Stimulated activated CD8-positive, alpha-beta memory T cell treated with anti-CD3 and anti-CD28 coated beads, Interleukin-15, amount 100 ng/mL, for 1 hour (primary cell): Measurements from ENCODE around the gene UNC80.

Experiments
- DNase-seq: peaks from one replicate; pipeline ENCODE4 v3.0.0-alpha.2; 2020; ENCODE audit warnings: low read depth

The UNC80 gene

GRCh38 chr2:209917154-209917771 lies 145.6 kb downstream of the UNC80 start:
- no peak for DNase-seq

DNA sequence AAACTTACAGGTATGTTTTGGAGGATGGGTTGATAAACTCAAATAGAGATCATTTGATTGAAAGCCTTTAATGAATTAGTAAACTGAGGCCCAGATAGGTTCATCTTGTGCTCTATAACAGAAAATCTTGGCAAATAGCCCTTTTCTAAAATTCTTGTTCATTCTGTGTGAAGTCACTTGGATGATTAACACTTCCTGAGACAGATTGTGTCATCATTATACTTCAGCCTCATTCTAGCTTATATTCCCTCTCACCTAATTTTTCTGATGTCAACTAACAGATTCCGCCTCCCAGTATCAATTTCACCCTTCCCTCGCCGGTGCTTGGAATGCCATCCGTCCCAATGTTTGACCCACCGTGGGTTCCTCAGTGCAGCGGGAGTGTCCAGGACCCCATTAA lies 146.6 kb downstream of the UNC80 start:
- no peak for DNase-seq

GRCh38 chr2:209922116-209922515 lies 150.5 kb downstream of the UNC80 start:
- DNase-seq: no peak

DNA sequence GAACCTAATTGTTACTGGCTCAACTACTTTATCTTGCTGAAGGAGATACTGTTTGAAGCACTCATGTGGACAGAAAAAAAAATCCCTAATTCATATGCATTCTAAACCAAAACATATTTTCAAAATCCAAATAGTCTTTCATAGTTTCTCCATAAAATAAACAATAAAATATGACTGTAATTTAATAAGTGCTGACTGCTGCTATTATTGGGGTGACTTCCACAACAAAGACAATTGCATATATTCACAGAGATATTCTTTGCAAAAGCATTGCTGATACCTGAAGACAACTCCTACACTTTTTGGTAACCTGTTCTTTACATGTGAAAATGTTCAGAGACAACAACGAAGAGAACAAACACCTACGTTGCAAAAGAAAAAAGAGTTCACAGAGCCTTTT lies 157.7 kb downstream of the UNC80 start:
- DNase-seq: no peak

GRCh38 chr2:209933499-209934483 lies 162.2 kb downstream of the UNC80 start:
- no peak for DNase-seq

- no peak for DNase-seq
These were observed 164.6 kb downstream of the UNC80 start for GRCh38 chr2:209936106-209936666.

GRCh38 chr2:209937893-209938292 lies 166.3 kb downstream of the UNC80 start:
- DNase-seq: no peak

DNA sequence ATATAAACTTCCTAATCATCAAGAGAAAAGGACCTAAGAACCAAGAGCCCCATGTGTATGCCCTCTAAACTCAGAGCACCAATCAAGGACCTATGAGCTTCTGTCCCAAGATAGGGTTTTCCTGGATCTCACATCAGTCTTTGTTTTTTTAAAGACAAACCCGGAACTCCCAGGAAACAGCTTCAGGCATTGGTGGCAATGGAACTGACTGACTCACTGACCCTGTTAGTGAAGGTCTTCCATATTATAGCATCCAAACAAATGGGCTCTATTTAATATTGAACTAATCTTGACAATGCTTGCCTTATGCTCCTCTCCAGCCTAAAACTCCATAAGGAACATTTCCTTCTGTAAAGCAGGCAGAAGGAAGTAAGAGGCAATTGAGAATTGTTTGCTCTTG lies 167.3 kb downstream of the UNC80 start:
- DNase-seq: no peak

GRCh38 chr2:209940936-209941335 lies 169.3 kb downstream of the UNC80 start:
- no peak for DNase-seq

DNA sequence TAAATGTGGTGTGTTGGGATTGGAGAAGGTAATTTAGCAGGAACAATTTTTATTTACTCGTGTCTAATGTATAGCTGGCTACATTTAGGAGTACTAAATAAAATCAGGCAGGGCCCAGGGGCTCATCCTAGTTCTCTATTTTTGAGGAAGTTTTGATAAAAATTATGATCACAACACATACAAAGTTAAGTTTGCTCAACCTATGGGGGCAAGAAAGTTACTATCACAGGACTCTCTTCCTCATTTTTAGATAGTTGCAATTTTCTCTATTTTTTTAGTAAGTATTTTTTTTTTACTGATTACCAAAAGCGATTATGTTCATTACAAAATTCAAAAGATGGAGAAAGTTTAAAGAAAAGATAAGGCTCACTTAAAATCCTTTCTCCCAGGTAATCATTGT lies 170.8 kb downstream of the UNC80 start:
- DNase-seq: no peak

DNA sequence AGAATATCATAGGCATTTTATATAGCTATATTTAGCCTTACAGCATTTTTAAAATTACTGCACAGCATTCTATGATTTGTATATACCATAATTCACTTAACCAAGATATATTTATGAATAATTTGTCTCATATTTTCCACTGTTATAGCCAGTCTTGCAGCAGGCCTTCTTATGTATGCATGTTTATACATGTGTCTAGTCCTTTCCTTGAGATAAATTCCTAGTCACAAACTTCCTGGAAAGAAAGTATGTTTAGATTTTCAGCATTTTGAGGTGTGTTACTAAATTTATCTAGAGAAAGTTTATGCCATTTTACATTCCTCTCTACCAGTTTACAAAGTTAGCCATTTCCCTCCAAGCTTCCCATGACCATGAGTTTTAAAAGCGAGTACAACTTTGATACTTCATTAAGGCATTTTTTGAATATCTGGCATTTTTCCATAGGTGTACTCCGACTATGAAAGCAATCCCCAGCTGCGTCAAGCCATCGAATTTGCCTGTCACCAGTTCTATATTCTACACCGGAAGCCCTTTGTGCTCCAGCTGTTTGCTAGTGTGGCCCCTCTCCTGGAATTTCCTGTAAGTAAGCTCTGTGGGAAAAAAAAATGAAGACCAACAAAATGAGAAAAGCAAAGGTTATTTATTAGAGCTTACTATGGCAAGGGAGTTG lies 171.4 kb downstream of the UNC80 start:
- DNase-seq: no peak

DNA sequence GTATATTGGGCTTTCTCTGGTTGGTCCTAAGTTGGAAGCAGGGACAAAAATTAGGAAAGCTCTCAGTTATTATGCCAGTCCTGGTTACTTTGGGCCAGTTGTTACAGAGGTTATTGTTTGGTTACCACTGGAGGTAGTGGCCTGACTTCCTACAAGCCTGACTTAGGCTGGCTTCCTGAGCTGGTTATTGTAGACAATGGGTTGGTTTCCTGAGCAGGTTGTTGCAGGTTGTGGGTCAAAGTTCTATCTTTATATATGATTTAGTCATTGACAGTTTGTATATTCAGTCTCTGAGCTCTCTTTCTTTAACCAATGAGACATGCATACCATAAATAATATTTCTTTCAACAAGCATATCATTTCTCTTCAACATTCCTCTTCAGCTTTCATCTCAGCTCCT lies 172.1 kb downstream of the UNC80 start:
- DNase-seq: no peak

GRCh38 chr2:209946539-209946938 lies 174.9 kb downstream of the UNC80 start:
- DNase-seq: no peak

GRCh38 chr2:209956271-209956670 lies 184.6 kb downstream of the UNC80 start:
- no peak for DNase-seq

DNA sequence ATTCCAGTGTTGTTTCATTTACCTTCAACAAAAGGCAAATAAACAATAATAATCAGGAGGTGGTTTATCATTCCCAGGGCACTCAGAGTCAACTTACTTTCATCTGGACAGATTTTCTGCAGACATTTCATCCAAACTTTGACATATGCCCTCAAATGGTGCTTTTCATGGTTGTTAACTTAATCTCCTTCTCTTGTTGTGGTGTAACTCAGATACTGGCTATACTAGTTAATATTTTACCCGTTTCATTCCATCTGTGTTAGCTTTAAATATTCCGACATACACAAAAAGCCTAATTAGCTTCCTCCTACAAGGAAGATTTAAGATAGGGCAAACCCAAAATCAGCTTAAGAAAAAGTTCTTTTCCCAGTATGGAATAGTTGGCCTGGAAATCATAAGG lies 186.4 kb downstream of the UNC80 start:
- no peak for DNase-seq

- DNase-seq: no peak
These were observed 188.4 kb downstream of the UNC80 start for GRCh38 chr2:209960045-209960444.

- no peak for DNase-seq
These were observed 189.3 kb downstream of the UNC80 start for GRCh38 chr2:209960676-209961630.

- no peak for DNase-seq
These were observed 194.1 kb downstream of the UNC80 start for GRCh38 chr2:209965723-209966122.

DNA sequence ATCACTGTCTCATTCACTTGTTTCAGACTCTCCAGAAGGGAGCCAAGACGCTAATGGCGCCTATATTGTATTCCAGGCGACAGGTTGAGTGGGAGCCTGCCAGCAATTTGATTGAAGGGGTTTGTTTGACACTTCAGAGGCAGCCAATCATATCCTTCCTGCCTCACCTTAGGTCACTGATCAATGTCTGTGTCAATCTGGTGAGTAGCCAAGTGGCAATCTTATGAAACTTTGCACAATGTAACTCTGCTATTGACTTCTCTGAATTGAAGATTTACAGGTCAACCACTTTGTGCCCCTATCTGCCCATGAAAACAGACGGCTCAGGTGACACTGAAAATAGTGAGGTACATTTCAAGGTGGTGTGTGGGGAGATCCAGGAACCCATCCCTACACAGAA lies 198.1 kb downstream of the UNC80 start:
- DNase-seq: no peak

DNA sequence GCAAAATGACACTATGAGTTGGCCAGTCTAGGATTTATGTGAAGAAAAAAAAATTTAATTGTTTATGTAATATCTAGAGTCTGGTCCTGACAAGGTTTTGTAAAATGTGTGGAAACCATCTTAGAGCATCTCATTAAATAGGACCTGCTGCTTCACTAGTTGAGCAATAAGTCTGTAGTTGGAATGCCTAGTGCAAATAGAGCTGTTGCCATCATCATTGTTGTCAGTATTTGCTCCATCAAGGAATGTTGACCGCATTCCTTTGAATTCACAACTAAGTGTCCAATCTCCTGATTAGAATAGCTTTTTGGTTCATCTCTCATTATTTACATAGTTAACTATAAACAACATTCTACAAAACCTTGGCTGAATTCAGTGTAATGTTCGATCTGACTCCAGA lies 198.6 kb downstream of the UNC80 start:
- no peak for DNase-seq

DNA sequence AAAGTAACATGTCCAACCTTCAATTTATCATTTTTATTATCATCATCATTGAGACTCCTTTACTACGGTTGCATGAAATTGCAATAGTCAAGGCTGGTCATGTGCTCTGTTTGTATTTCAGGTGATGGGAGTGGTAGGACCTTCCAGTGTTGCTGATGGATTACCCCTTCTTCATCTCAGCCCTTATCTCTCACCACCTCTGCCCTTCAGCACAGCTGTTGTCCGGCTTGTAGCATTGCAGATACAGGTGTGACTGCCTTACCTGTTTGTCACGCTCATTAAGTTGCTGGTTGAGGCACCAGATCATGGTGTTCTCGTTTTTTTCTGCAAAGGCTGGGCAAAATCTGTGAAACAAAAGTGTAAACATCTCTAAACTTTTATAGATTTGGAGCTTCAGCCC lies 199.1 kb downstream of the UNC80 start:
- no peak for DNase-seq
